ENCODE data around the gene BCKDHA. TPM values are rescaled to one million over a fixed set of nuclear protein-coding genes. Genes with fewer than 3 reads are reported as not detected.

The BCKDHA gene
- polyA plus RNA-seq, 1 donor from 2014 or later = 51.9 TPM

- H3K9me3 ChIP-seq (ENCODE audit: low read length) = no peaks in the 10 kb centered on the region
- no peaks in the 10 kb centered on the region for H3F3A ChIP-seq (ENCODE audit: insufficient read depth, low read length, poor library complexity, severe bottlenecking)
- H3K79me2 ChIP-seq (replicated peaks; ENCODE audit: insufficient read depth, low read length) = peaks cover 16% of the 10 kb centered on the region
- H3K27ac ChIP-seq (ENCODE audit: low read length) = no peak overlapping the region
- no peaks in the 10 kb centered on the region for H4K20me1 ChIP-seq (ENCODE audit: insufficient read depth)
- peak overlapping the region; percentile 99 for H3K4me2 ChIP-seq (ENCODE audit: low read length)
- H3K27me3 ChIP-seq (ENCODE audit: insufficient read depth, low read depth, low read length) = no peaks in the 10 kb centered on the region
- H3K36me3 ChIP-seq (ENCODE audit: insufficient read depth, low read length) = no peaks in the 10 kb centered on the region
- no peak overlapping the region for H2AFZ ChIP-seq (ENCODE audit: low read depth, low read length)
- peak overlapping the region; percentile 92 for H3K9ac ChIP-seq (ENCODE audit: low read length)
- peak overlapping the region; percentile 92 for H3K4me3 ChIP-seq (ENCODE audit: low read length)
- no peak for TF ChIP-seq EZH2 (IDR thresholded peaks at IDR 0.05; ENCODE audit: borderline replicate concordance, insufficient read depth, low read length, poor library complexity, severe bottlenecking)
- TF ChIP-seq CTCF (IDR thresholded peaks at IDR 0.05; ENCODE audit: poor library complexity, severe bottlenecking) = no peak
- no peak for TF ChIP-seq POLR2AphosphoS5 (IDR thresholded peaks at IDR 0.05)
- no peak for TF ChIP-seq SMC3 (conservative IDR thresholded peaks at IDR 0.05; ENCODE audit: poor library complexity)
- no peak for TF ChIP-seq EP300 (conservative IDR thresholded peaks at IDR 0.05; ENCODE audit: poor library complexity, severe bottlenecking)
- no peak for TF ChIP-seq RAD21 (conservative IDR thresholded peaks at IDR 0.05)
- TF ChIP-seq MXI1 (conservative IDR thresholded peaks at IDR 0.05; ENCODE audit: poor library complexity, severe bottlenecking) = no peak
- TF ChIP-seq TAF1 (IDR thresholded peaks at IDR 0.05; ENCODE audit: low read depth) = no peak
- TF ChIP-seq REST (IDR thresholded peaks at IDR 0.05; ENCODE audit: borderline replicate concordance) = no peak
- no peaks in the 10 kb centered on the region for H3K9me2 ChIP-seq (ENCODE audit: insufficient read depth, low read length)
Observed at GRCh38 chr19:41398598-41398997, 980 bp downstream of the BCKDHA start.

GRCh38 chr19:41399091-41399490 lies 1.5 kb downstream of the BCKDHA start:
- Histone ChIP-seq H3K9me3 (ENCODE audit: low read length) (no peaks in the 10 kb centered on the region), H3K9me2 (ENCODE audit: insufficient read depth, low read length) (no peaks in the 10 kb centered on the region)

More at GRCh38 chr19:41399091-41399490, 1.5 kb downstream of the BCKDHA start:
- Histone ChIP-seq H3K9ac (ENCODE audit: low read length) (peak overlapping the region; percentile 92), H3K79me2 (replicated peaks; ENCODE audit: insufficient read depth, low read length) (peaks cover 16% of the 10 kb centered on the region), H3F3A (ENCODE audit: insufficient read depth, low read length, poor library complexity, severe bottlenecking) (no peaks in the 10 kb centered on the region), H3K36me3 (ENCODE audit: insufficient read depth, low read length) (no peaks in the 10 kb centered on the region), H3K27me3 (ENCODE audit: insufficient read depth, low read depth, low read length) (no peaks in the 10 kb centered on the region), H3K4me2 (ENCODE audit: low read length) (peak overlapping the region; percentile 99), H2AFZ (ENCODE audit: low read depth, low read length) (no peak overlapping the region), H3K27ac (ENCODE audit: low read length) (no peak overlapping the region), H3K4me3 (ENCODE audit: low read length) (peak overlapping the region; percentile 92), H4K20me1 (ENCODE audit: insufficient read depth) (no peaks in the 10 kb centered on the region)
- TF ChIP-seq CTCF (IDR thresholded peaks at IDR 0.05; ENCODE audit: poor library complexity, severe bottlenecking) (no peak), EZH2 (IDR thresholded peaks at IDR 0.05; ENCODE audit: borderline replicate concordance, insufficient read depth, low read length, poor library complexity, severe bottlenecking) (no peak), SMC3 (conservative IDR thresholded peaks at IDR 0.05; ENCODE audit: poor library complexity) (no peak), POLR2AphosphoS5 (IDR thresholded peaks at IDR 0.05) (no peak), TAF1 (IDR thresholded peaks at IDR 0.05; ENCODE audit: low read depth) (no peak), EP300 (conservative IDR thresholded peaks at IDR 0.05; ENCODE audit: poor library complexity, severe bottlenecking) (no peak), REST (IDR thresholded peaks at IDR 0.05; ENCODE audit: borderline replicate concordance) (no peak), MXI1 (conservative IDR thresholded peaks at IDR 0.05; ENCODE audit: poor library complexity, severe bottlenecking) (no peak), RAD21 (conservative IDR thresholded peaks at IDR 0.05) (no peak)

All from neural cell (in vitro differentiated cells).